ENCODE results near the gene KAT6B. TPM values are rescaled to one million over a fixed set of nuclear protein-coding genes. Genes with fewer than 3 reads are reported as not detected.
"Not testable (repeated sequence)": the region's sequence is repeated elsewhere in the genome, so short reads cannot be mapped to it uniquely, and the experiment has no call there.

KAT6B gene
- total RNA-seq (10 to 100 TPM; 69.6 to 70.3 TPM), polyA plus RNA-seq (10 to 100 TPM; 19.0 to 29.3 (median 26.2) TPM), total RNA-seq (31.5 to 190 (median 82.9) reads per million in 6 experiments)

DNA sequence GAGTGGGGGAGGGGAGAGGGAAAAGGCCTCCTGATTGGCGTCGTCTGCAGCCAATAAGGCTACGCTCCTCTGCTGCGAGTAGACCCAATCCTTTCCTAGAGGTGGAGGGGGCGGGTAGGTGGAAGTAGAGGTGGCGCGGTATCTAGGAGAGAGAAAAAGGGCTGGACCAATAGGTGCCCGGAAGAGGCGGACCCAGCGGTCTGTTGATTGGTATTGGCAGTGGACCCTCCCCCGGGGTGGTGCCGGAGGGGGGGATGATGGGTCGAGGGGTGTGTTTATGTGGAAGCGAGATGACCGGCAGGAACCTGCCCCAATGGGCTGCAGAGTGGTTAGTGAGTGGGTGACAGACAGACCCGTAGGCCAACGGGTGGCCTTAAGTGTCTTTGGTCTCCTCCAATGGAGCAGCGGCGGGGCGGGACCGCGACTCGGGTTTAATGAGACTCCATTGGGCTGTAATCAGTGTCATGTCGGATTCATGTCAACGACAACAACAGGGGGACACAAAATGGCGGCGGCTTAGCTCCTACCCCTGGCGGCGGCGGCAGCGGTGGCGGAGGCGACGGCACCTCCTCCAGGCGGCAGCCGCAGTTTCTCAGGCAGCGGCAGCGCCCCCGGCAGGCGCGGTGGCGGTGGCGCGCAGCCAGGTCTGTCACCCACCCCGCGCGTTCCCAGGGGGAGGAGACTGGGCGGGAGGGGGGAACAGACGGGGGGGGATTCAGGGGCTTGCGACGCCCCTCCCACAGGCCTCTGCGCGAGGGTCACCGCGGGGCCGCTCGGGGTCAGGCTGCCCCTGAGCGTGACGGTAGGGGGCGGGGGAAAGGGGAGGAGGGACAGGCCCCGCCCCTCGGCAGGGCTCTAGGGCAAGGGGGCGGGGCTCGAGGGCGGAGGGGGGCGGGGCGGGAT, at the start of gene KAT6B:
KAT6B (plus strand) TSS at position 459 of the 903 bp plus-strand sequence. CDS start 16,258 bp downstream, outside the sequence.
- Mint-ChIP-seq H3K36me3 (no peaks in the 10 kb centered on the region), H3K27me3 (no peaks in the 10 kb centered on the region), H3K4me3 (peak within 1 kb of the TSS; percentile 84 to 97 (median 91)), H3K9me3 (no peaks in the 10 kb centered on the region), H3K4me1 (peaks cover 35 to 75% (median 68%) of the 10 kb centered on the region in 4 donors), H3K27ac (peak within 1 kb of the TSS; percentile 92 to 99 (median 97))
- ATAC-seq (peak; percentile 81 to 82), DNase-seq (peak; percentile 97 to 100 (median 100))
- POLR2A ChIA-PET = interaction anchor here (0.6 to 3.2 kb wide), 13 partner anchors 8 to 650 kb away, joined by 3 to 17 read pairs (median 4); partner anchors contain the start of genes SAMD8 and VDAC2

DNA sequence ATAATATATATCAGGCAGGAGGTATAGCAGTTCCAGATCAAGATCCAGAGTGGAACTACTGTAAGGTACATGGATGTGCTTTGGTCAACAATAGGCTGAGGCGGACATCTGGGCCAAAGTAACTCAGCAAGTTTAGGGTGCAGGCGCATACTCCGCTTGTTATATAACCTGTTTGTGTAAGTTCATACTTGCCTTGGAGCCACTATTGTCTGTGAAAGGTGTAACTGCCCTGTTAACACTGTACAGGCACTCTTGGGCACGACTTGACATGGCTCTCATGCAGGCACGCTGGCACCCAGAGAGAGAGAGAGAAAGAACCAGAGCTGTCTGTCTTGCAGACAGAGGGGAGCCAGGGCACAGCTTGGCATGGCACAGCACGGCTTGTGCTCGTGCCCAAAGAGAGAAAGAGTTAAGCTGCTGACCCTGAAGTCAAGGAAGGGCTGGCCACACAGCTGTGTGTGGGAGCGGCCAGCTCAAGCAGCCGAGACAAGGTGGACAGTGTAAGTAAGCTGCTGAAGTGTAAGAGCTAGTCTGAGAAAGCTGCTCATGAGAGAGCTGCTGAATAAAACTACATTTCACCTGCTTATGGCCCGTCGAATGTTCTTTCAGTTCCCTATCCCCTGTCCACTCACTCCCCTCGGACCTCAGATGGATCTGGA, 47.8 kb upstream of the KAT6B start:
- no peak for DNase-seq
- H3K9me3 Mint-ChIP-seq = peaks cover 0 to 25% (median 12%) of the 10 kb centered on the region in 9 donors

DNA sequence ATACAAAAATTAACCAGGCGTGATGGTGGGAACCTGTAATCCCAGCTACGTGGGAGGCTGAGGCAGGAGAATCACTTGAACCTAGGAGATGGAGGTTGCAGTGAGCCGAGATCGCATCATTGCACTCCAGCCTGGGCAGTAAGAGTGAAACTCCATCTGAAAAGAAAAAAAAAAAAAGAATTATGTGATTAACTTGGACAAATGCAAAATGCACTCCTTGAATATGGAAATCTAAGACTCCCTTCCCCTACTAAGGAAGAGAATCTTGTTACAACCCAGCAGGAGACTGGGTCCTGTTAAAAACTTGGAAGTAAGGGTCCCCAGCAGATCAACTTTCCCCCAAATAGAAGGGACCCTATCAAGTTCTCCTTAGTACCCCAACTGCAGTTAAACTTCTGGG, 44.5 kb upstream of the KAT6B start:
- Mint-ChIP-seq H3K27ac (peak overlapping the region in 1 of 10 donors; percentile 15), H3K9me3 (peaks cover 0 to 13% (median 4%) of the 10 kb centered on the region in 9 donors)
- not testable (repeated sequence) for H3K36me3 Mint-ChIP-seq, H3K4me3 Mint-ChIP-seq, H3K4me1 Mint-ChIP-seq, ATAC-seq, H3K27me3 Mint-ChIP-seq, DNase-seq
- POLR2A ChIA-PET = interaction anchor here (0.7 kb wide), 1 partner anchor 356 kb away, joined by 3 read pairs; no protein-coding TSS in a partner anchor

More for the DNA sequence above, 47.8 kb upstream of the KAT6B start:
- POLR2A ChIA-PET = no interaction called here
- peaks cover 0 to 9% (median 3%) of the 10 kb centered on the region in 3 donors for H3K36me3 Mint-ChIP-seq
- peaks cover 0 to 3% (median 0%) of the 10 kb centered on the region in 5 donors for H3K27me3 Mint-ChIP-seq
- H3K4me3 Mint-ChIP-seq = no peak overlapping the region
- no peak for ATAC-seq
- H3K4me1 Mint-ChIP-seq = peaks cover 0 to 4% (median 0%) of the 10 kb centered on the region in 4 donors
- no peak overlapping the region for H3K27ac Mint-ChIP-seq

DNA sequence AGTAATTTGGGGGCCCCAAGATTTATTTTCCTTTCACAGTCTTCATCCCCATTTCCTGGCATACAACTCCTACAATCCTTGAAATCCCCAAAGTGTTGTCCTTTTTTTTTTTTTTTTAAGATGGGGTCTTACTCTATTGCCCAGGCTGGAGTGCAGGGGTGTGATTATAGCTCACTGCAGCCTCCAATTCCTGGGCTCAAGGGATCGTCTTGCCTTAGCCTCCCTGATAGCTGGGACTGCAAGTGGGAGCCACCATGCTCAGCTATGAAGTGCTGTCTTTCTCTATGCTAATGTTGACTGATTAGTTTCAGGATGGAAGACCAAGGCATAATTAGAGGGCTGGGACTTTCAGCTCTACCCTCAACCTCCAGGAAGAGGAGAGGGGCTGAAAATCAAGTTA, 41.9 kb upstream of the KAT6B start:
- peaks cover 0 to 2% (median 0%) of the 10 kb centered on the region in 3 donors for H3K36me3 Mint-ChIP-seq
- POLR2A ChIA-PET = no interaction called here
- no peaks in the 10 kb centered on the region for H3K27me3 Mint-ChIP-seq
- no peak for ATAC-seq
- no peaks in the 10 kb centered on the region for H3K4me1 Mint-ChIP-seq
- no peak for DNase-seq
- H3K9me3 Mint-ChIP-seq = no peaks in the 10 kb centered on the region
- H3K27ac Mint-ChIP-seq = no peak overlapping the region
- no peak overlapping the region for H3K4me3 Mint-ChIP-seq

DNA sequence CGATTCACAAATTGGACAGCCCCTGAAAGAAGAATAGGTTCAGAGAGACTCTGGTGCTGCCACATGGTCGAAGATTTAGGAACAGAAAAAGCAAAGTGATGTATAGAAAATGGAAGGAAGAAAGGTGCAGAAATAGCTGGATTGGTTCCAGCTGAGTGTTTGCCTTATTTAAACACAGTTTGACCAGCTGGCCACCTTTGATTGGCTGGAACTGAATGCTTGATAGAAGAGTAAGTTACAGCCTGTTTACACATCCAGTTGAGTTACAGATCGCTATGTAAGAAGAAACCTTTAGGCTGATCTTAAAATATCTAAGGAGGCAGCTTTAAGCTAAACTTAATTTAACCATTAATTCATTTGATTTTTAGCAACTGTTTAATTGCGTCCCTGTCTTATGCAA, 40.3 kb upstream of the KAT6B start:
- Mint-ChIP-seq H3K27ac (no peak overlapping the region), H3K4me3 (no peak overlapping the region), H3K9me3 (no peaks in the 10 kb centered on the region), H3K27me3 (no peaks in the 10 kb centered on the region), H3K36me3 (peaks cover 0 to 2% (median 0%) of the 10 kb centered on the region in 3 donors), H3K4me1 (no peaks in the 10 kb centered on the region)
- DNase-seq = no peak
- no peak for ATAC-seq
- POLR2A ChIA-PET = no interaction called here

DNA sequence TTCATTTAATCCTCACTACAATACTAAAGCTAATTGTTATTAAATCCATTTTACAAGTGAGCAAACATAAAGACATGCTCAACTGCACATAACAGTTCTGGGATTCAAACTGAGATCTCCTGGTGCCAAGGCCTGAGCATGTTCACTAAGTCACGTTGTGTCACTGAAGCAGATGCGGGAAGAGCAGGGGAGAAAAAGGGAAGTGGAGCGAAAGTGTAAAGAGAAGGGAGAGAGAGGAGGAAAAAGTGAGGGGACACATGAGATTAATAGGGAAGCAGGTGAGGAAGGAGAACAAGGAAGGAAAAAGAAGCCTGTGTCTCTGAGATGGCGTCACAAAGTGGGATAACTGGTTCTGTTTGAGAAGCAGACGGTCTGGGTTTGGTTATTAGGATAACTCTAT, 38.9 kb upstream of the KAT6B start:
- Mint-ChIP-seq H3K4me3 (no peak overlapping the region), H3K4me1 (no peaks in the 10 kb centered on the region), H3K9me3 (no peaks in the 10 kb centered on the region), H3K27me3 (no peaks in the 10 kb centered on the region), H3K27ac (no peak overlapping the region), H3K36me3 (peaks cover 0 to 2% (median 0%) of the 10 kb centered on the region in 3 donors)
- DNase-seq (no peak), ATAC-seq (no peak)
- POLR2A ChIA-PET = no interaction called here

DNA sequence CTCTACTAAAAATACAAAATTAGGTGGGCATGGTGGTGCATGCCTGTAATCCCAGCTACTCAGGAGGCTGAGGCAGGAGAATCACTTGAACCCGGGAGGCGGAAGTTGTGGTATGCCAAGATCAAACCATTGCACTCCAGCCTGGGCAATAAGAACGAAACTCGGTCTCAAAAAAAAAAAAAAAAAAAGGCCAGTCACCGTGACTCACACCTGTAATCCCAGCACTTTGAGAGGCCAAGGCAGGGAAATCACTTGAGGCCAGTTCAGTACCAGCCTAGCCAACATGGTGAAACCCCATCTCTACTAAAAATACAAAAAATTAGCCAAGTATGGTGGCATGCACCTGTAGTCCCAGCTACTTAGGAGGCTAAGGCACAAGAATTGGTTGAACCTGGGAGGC, 34.4 kb upstream of the KAT6B start:
- peak overlapping the region in 1 of 10 donors; percentile 21 for H3K27ac Mint-ChIP-seq
- POLR2A ChIA-PET = not testable (repeated sequence)

DNA sequence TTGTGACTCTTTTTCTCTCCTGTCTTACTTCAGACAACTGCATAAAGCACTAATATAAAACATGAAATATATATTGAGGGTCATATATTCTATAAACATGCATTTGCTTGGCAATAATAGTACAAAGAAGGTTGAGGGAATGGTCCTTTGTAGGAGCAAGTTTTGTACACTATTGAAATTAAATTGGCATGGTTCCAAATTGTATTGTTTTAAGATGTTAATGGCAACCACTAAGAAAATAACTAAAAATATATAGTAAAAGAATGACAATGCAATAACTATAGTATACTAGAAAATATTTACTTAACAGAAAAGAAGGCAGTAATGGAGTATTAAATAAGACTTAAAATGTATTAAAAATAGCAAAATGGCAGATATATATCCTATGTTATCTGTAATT, 33.7 kb upstream of the KAT6B start:
- ATAC-seq (no peak), DNase-seq (no peak)
- no peaks in the 10 kb centered on the region for H3K27me3 Mint-ChIP-seq
- POLR2A ChIA-PET = no interaction called here
- no peak overlapping the region for H3K27ac Mint-ChIP-seq
- H3K4me1 Mint-ChIP-seq = peaks cover 3 to 13% (median 6%) of the 10 kb centered on the region in 4 donors
- H3K36me3 Mint-ChIP-seq = no peaks in the 10 kb centered on the region
- H3K9me3 Mint-ChIP-seq = no peaks in the 10 kb centered on the region
- H3K4me3 Mint-ChIP-seq = no peak overlapping the region

More for the DNA sequence above, 34.4 kb upstream of the KAT6B start:
- H3K27me3 Mint-ChIP-seq, H3K9me3 Mint-ChIP-seq, DNase-seq, H3K4me1 Mint-ChIP-seq, H3K4me3 Mint-ChIP-seq, ATAC-seq, H3K36me3 Mint-ChIP-seq: not testable (repeated sequence)

DNA sequence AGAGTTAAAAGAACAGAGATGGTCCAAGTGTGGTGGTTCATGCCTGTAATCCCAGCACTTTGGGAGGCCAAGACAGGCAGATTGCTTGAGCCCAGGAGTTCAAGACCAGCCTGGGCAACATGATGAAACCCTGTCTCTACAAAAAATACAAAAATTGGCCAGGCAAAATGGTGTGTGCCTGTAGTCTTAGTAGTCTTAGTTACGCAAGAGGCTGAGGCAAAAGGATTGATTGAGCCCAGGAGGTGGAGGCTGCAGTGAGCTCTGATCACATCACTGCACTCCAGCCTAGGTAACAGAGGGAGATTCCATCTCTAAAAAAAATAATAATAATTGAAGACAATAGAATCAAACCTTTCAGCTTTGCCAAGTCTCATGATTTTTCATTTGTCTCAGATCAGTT, 33.2 kb upstream of the KAT6B start:
- H3K9me3 Mint-ChIP-seq, DNase-seq, POLR2A ChIA-PET, H3K4me3 Mint-ChIP-seq, H3K27me3 Mint-ChIP-seq, H3K27ac Mint-ChIP-seq, ATAC-seq, H3K36me3 Mint-ChIP-seq: not testable (repeated sequence)
- H3K4me1 Mint-ChIP-seq = peaks cover 3 to 13% (median 6%) of the 10 kb centered on the region in 4 donors

DNA sequence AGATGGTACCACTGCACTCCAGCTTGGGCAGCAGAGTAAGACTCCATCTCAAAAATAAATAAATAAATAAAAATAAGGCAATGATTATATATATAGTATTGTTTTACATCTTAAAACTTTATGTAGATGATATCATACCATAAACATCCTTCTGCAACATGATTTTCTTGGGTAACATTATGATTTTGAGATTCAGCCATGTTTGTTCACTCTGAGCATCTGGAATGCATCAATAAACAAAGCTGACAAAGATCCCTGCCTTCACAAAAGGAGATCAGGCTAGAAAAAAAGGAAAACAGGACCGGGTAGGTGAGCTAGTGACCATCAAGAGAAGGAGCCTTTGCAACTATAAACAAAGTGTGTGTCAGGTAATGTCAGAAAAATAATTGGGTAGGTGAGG, 31.9 kb upstream of the KAT6B start:
- Mint-ChIP-seq H3K27ac (no peak overlapping the region), H3K36me3 (no peaks in the 10 kb centered on the region), H3K9me3 (no peaks in the 10 kb centered on the region), H3K27me3 (no peaks in the 10 kb centered on the region), H3K4me1 (peaks cover 3 to 13% (median 6%) of the 10 kb centered on the region in 4 donors), H3K4me3 (no peak overlapping the region)
- ATAC-seq = no peak
- DNase-seq = no peak
- POLR2A ChIA-PET = no interaction called here

DNA sequence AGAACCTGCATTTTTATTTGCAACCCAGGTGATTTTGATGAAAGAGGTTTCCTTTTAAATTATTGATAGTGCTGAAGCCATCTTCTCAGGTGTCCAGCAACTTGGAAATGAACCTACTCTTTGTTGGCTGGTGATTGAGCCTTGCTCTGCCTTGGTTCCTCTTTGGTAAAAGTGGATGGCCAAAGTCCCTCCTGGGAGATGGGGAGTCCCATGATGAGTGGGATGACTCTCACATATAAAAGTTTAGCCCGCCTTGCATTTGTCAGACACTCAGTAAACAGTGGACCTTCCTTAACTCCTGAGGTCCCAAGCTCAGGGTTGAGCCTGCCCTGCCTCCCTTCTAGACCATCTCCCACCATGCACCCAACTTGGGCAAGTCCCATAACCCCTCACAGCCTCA, 28.9 kb upstream of the KAT6B start:
- Mint-ChIP-seq H3K4me1 (peaks cover 3 to 13% (median 6%) of the 10 kb centered on the region in 4 donors), H3K27me3 (no peaks in the 10 kb centered on the region), H3K4me3 (no peak overlapping the region), H3K27ac (no peak overlapping the region), H3K9me3 (no peaks in the 10 kb centered on the region), H3K36me3 (peaks cover 0 to 3% (median 0%) of the 10 kb centered on the region in 3 donors)
- ATAC-seq (no peak), DNase-seq (no peak)
- POLR2A ChIA-PET = no interaction called here

DNA sequence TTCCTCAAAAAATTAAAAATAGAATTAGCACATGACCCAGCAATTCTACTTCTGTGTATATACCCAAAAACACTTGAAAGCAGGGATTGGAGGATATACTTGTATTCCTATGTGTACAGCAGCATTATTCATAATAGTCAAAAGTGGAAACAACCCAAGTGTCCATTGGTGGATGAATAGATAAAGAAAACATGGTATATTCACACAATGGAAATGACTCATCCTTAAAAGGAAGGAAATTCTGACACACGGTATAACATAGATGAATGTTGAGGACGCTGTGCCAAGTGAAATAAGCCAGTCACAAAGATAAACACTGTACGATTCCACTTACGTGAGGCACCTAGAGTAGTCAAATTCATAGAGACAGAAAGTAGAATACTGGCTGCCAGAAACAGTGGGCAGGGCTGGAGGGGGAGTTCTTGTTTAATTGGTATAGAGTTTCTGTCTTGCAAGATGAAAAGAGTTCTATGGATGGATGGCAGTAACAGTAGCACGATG, 26.6 kb upstream of the KAT6B start:
- ATAC-seq = no peak
- no peak for DNase-seq
- Mint-ChIP-seq H3K9me3 (no peaks in the 10 kb centered on the region), H3K27me3 (no peaks in the 10 kb centered on the region), H3K4me1 (peaks cover 3 to 11% (median 6%) of the 10 kb centered on the region in 4 donors), H3K27ac (no peak overlapping the region), H3K36me3 (peaks cover 0 to 3% (median 0%) of the 10 kb centered on the region in 3 donors), H3K4me3 (no peak overlapping the region)
- POLR2A ChIA-PET = no interaction called here

DNA sequence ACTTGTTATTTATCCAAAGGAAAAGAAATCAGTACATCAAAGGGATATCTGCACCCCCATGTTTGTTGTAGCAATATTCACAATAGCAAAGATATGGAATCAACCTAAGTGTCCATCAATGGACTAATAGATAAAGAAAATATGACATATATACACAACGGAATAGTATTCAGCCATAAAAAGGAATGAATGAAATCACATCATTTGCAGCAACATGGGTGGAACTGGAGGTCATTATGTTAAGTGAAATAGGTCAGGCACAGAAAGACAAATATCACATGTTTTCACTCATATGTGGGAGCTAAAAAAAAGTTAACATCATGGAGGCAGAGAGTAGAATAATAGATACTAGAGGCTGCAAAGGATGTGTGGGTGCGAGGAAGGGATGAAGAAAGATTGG, 25.0 kb upstream of the KAT6B start:
- POLR2A ChIA-PET = no interaction called here
- ATAC-seq = no peak
- Mint-ChIP-seq H3K9me3 (no peaks in the 10 kb centered on the region), H3K27me3 (no peaks in the 10 kb centered on the region), H3K36me3 (peaks cover 0 to 3% (median 0%) of the 10 kb centered on the region in 3 donors), H3K4me3 (no peak overlapping the region), H3K27ac (no peak overlapping the region), H3K4me1 (peaks cover 0 to 4% (median 0%) of the 10 kb centered on the region in 4 donors)
- DNase-seq = no peak

All from naive thymus-derived CD8-positive, alpha-beta T cell (primary cell).